ENCODE results near the gene PEX7. TPM values are rescaled to one million over a fixed set of nuclear protein-coding genes. Genes with fewer than 3 reads are reported as not detected.
"Not testable (repeated sequence)": the region's sequence is repeated elsewhere in the genome, so short reads cannot be mapped to it uniquely, and the experiment has no call there.

The PEX7 gene
- total RNA-seq, 1 donor from 2014 or later, result 12.5 TPM

DNA sequence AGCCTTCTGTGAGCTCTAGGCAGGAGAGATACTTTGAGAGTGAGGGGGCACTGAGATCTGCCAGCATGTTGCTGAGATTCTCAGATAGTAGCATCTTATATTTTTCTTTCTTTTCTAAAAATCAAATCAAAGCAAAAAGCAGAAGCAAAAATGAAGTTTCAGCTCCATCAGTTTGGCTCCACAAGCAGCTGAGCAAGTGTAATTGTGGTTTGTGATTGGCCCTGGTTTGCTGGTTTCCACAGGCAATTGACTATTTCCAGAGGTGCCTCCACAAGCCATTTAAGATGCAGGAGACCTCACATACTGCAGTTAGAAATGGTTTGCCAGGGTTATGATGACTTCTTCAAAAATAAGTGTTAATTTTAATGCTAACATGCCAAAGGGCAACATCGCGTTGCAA is 104.0 kb downstream of the PEX7 start:
- TF ChIP-seq, protein P1, sequence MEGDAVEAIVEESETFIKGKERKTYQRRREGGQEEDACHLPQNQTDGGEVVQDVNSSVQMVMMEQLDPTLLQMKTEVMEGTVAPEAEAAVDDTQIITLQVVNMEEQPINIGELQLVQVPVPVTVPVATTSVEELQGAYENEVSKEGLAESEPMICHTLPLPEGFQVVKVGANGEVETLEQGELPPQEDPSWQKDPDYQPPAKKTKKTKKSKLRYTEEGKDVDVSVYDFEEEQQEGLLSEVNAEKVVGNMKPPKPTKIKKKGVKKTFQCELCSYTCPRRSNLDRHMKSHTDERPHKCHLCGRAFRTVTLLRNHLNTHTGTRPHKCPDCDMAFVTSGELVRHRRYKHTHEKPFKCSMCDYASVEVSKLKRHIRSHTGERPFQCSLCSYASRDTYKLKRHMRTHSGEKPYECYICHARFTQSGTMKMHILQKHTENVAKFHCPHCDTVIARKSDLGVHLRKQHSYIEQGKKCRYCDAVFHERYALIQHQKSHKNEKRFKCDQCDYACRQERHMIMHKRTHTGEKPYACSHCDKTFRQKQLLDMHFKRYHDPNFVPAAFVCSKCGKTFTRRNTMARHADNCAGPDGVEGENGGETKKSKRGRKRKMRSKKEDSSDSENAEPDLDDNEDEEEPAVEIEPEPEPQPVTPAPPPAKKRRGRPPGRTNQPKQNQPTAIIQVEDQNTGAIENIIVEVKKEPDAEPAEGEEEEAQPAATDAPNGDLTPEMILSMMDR (conservative IDR thresholded peaks at IDR 0.05; ENCODE audit: low read depth, low read length), result no peak
- DNase-seq (ENCODE audit: low read depth), result no peak
- H3K4me3 ChIP-seq (ENCODE audit: low read depth, low read length), result no peak overlapping the region

DNA sequence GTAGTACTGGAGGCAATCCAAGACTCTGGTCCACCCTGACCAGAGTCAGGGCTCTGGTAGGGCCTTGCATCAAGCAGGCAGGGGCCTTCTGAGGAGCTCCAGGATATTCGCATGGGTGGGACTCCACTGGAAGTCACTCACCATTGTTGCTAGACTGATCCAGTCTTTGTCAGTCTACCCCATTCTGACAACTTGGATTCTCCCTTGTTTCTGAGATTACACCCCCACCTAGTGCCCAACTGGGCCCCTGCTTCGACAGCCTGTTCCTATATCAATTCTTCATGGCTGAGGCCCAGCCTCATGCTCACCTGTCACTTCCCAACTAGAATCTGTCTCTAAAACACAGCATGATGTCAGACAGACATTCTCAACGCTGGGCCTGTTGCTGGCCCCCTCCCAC is 104.9 kb downstream of the PEX7 start:
- DNase-seq (ENCODE audit: low read depth), result no peak
- no peak overlapping the region for H3K4me3 ChIP-seq (ENCODE audit: low read depth, low read length)
- TF ChIP-seq, protein P1 (conservative IDR thresholded peaks at IDR 0.05; ENCODE audit: low read depth, low read length), result peak; percentile 40

DNA sequence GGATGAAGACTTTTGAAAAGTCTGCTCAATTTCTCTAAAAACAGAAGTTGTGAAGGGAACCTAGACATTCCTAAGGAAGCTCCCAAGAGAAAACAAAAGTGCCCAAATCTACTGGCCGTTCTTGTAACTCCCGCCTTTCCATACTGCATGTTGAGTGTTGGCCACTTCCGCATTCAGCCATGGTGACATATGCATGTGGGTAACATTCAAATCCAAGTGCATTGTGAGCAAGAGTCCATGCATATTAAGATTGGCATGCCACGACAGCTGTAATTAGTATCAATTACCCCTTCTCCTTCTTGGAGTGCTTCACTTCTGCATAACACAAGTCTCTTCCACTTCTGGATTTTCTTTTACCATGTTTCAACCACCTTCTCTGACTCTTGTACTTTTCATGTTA is 108.1 kb downstream of the PEX7 start:
- DNase-seq (ENCODE audit: low read depth), result no peak
- TF ChIP-seq, protein P1 (conservative IDR thresholded peaks at IDR 0.05; ENCODE audit: low read depth, low read length), result no peak
- H3K4me3 ChIP-seq (ENCODE audit: low read depth, low read length), result no peak overlapping the region

DNA sequence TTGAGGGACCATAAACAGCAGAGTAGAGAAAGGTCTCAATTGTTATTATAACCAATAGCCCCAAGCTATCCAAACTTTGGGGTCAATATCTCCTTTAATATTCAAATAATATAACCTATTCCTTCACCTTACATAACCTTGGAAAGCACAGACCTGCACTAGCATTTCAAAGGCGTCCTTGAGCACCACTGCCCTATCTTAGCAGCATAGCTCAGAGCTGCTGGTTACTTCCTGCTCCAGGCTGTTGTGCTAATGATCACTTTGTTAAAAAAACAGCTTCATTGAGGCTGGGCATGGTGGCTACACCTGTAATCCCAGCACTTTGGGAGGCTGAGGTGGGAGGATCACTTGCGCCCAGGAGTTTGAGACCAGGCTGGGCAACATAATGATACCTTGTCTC is 110.2 kb downstream of the PEX7 start:
- TF ChIP-seq, protein P1 (conservative IDR thresholded peaks at IDR 0.05; ENCODE audit: low read depth, low read length), result no peak
- DNase-seq (ENCODE audit: low read depth), result no peak
- H3K4me3 ChIP-seq (ENCODE audit: low read depth, low read length), result no peak overlapping the region

DNA sequence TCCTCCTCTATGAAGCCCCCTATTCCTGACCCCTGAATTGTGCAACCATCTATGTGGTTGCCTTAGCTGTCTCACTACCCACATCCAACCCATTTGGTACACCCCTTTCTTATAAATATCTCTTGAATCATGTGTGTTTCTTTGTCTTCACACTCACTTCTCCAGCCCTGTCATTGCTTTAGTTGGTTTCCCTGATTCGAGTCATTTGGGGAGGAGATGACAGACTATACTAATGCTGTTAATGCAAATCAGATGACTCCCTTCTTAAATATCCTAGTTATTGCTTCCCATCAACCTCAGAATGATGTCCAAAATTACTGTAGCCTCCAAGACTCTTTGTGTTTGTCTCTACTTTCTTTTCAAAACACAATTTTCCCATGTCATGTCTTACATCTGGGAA is 122.7 kb downstream of the PEX7 start:
- no peak overlapping the region for H3K4me3 ChIP-seq (ENCODE audit: low read depth, low read length)
- no peak for DNase-seq (ENCODE audit: low read depth)
- TF ChIP-seq, protein P1 (conservative IDR thresholded peaks at IDR 0.05; ENCODE audit: low read depth, low read length), result no peak

DNA sequence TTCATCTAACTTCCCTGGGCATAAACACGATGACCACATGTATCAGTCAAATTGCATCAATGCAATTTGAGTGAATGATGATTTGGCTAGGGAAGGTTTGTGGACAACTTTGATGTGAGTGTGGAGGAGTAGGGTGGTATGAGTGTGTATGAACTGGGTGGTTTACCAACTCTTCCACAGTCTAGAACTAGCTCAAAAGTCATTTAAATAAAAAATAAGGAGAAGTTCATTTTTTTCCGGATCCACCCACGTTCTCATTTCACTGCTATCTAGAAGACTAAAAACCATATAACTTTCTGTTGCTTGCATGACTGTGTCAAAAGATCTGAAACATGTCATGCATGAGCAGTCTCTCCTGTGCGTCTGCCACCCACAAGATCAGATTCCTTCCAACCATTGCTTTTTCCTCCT is 123.3 kb downstream of the PEX7 start:
- TF ChIP-seq, protein P1 (conservative IDR thresholded peaks at IDR 0.05; ENCODE audit: low read depth, low read length), result no peak
- no peak overlapping the region for H3K4me3 ChIP-seq (ENCODE audit: low read depth, low read length)
- DNase-seq (ENCODE audit: low read depth), result no peak

DNA sequence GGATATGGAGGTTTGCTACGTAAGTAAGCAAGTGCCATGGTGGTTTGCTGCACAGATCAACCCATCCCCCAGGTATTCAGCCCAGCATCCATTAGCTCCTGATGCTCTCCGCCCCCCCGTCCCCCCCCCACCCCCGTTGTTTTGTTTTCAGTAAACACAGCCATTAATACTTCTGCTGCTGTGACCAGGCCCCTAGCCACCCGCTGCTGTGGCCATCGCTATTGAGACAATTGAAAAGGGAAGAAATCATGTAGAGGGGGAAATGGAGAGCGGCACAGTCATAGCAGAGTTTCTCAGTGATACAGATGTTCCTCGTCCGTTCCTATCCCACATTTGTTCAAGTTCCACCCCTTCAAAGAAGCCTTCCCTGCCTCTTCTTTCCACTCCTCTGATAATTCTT is 124.6 kb downstream of the PEX7 start:
- no peak overlapping the region for H3K4me3 ChIP-seq (ENCODE audit: low read depth, low read length)
- TF ChIP-seq, protein P1 (conservative IDR thresholded peaks at IDR 0.05; ENCODE audit: low read depth, low read length), result no peak
- DNase-seq (ENCODE audit: low read depth), result no peak

DNA sequence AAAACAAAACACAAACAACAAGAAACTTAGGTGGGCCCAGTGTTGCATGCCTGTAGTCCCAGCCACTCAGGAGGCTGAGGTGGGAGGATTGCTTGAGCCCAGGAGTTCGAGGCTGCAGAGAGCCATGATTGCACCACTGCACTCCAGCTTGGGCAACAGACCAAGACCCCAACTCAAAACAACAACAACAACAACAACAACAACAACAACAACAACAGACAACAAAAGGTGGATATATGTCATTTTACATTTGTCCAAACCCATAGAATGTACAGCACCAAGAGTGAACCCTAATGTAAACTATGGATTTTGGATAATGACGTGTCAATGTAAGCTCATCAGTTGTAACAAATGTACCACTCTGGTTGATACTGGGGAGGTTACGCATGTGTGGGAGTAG is 127.6 kb downstream of the PEX7 start:
- not testable (repeated sequence) for DNase-seq (ENCODE audit: low read depth); H3K4me3 ChIP-seq (ENCODE audit: low read depth, low read length)

All from epithelial cell of proximal tubule (primary cell).